Activated CD4-positive, alpha-beta T cell treated with anti-CD3 and anti-CD28 coated beads for 48 hours (primary cell): ENCODE measurements around the gene PPM1N.

Experiments
- DNase-seq: peaks from one replicate; pipeline ENCODE4 v3.0.0-alpha.2; 2020

Gene PPM1N

DNA sequence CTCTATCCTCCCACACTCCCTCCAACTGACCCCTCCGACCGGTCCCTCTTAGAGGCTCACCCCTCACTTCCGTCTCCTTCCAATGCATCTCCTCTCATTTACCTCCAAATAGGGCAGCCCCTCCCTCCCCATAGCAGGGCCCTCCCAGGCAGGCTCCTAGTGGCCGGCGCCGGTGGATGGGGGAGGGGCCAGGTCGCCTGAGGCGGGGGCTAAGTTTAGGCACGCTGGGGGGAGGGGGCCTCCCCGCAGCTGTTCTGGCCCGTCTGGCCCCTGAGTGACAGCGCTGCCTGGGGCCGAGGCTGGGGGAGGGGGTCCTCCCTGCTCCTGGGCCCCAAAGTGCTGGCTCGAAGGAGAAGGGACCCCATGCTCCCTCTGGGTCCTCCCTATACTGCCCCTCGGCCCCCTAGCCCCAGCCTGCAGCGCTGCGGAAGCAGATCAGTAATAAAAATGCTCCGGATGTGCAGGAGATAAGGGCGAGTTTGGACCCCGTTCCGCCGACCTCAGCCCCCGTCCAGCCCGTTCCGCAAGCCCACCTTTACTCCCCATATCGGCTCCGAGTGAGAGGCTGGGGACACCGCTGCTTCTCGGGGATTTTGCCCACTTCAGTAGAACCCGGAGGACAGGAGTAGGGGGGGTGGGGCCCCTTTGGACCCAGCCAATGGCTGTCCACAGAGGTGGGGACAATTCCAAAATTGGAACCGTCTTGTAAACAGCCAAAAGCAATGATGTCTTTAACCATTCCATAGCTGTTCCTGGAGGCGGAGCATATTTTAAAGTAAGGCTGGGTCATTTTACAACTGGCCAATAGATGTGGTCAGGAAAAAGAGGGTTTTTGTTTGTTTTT, 5.4 kb upstream of the PPM1N start:
- no peak for DNase-seq

DNA sequence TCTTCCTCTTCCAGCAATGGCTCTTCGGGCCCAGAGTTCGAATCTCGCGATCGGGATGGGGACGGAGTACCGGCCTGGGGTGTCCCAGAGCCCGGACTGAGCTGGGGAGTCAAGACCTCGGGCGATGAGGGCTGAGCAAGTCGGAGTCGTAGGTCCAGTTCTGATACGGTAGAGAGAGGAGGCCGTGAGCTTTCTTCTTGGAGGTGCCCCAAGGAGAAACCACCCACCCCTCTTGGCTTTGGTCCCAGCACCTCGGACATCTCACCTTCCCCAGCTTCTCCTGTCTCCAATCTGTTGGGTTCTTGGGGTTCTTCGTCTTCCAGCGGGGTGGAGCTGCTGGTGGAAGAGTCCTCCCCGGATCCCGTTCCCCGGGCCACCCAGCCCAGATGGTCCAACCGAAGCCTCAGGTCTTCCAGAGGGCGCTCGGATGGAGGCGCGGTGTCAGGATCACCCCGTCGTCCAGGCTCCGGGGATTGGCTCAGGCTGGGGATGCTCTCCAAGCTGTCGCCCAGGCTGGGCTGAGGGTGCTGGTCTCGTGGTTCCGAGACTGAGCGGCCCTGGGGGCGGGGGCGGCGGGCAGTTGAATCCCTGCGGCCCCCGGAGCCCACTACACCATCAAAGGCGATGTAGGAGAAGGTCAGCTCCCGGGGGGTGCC, 3.9 kb upstream of the PPM1N start:
- DNase-seq, result no peak

DNA sequence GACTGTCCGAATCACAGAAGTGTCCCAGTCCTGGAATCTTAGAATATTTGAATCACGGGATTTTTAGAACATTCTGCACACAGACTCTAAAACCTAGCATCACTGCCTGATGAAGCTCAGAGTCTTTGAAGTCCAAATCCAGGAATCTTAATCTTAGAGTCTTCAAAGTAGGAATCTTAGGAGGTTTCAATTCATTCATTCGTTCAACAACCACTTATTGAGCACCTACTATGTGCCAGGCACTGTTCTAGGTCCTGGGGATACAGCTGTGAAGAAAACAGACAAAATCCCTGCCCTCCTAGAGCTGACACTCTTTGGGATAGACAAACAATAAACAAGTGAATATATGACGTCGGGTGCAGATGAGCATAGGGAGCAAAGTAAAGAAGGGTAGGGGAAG, 3.1 kb upstream of the PPM1N start:
- no peak for DNase-seq

DNA sequence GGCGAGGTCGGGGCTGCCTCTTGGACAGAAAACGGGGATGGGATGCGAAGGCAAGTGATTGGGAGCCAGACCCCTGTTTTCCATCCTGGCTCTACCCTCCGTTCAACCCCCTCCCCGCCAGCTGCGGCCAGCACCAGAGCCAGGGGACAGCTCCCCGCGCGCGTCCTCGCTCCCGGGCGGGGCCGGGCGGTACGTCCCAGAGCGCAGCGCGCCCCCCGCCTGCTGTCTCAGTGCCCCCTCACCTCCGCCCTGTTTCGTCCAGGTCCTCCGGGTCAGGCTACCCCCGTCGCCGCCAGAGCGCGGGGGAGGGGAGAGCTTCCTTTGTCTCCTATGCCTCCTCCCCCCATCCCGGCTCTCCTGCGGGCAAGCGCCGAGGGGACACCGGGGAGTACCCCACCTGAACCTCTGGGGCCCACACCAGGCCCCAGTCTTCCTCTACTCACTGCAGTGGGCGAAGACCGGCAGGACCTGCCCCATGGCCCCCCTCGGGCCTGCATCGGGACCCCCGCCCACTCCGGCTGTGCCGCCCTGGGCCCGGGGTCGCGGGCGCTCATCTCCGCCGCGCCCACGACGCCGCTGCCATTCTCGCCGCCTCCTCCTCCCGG, 1.8 kb upstream of the PPM1N start:
- peak; percentile 45 for DNase-seq

DNA sequence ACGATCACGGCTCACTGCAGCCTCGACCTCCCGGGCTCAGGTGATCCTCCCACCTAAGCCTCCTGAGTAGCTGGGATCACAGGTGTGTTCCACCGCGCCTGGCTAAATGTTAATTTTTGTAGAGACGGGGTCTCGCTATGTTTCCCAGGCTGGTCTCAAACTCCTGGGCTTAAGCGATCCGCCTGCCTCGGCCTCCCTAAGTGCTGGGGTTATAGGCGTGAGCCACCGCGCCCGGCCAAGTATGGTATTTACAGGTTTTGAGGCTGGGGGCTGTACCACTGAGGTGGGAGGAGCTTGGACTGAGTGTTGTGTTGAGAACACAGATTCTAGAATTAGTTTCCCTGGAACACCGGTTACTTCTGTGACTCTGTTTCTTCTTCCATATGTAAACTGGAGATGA, 452 bp upstream of the PPM1N start:
- no peak for DNase-seq

DNA sequence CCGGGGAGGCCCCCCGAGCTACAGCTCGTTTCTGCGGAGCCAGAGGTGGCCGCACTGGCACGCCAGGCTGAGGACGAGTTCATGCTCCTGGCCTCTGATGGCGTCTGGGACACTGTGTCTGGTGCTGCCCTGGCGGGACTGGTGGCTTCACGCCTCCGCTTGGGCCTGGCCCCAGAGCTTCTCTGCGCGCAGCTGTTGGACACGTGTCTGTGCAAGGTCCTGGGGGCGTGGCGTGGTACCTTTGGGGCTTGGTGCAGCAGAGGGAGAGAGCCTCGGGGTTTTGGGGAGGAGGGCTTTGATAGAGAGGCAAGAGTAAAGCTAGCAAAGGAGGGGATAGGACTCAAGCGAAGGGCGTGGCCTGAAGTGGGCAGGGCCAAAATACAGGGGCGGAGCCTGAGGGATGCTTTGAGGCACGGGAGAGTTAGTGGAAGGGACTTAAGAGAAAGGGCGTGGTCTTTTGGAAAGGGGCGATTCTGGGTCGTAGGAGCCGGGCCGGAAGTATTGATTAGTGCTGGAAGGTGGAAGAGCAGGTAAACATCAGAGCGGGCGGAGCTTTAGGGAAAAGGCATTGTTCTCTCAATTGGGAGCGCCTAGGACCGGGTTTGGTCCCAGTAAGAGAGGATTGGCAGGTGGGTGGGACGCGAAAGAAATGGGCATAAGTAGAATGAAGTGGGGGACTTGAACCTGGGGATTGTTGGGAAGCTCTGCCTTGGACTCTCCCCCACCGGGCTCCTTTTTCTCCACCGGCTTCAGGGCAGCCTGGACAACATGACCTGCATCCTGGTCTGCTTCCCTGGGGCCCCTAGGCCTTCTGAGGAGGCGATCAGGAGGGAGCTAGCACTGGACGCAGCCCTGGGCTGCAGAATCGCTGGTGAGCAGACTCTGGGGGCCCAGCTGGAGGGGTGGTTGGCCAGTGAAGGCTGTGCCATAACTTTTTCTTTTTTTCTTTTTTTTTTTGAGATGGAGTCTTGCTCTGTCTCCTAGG, 1.2 kb downstream of the PPM1N start:
- DNase-seq, result peak; percentile 88

DNA sequence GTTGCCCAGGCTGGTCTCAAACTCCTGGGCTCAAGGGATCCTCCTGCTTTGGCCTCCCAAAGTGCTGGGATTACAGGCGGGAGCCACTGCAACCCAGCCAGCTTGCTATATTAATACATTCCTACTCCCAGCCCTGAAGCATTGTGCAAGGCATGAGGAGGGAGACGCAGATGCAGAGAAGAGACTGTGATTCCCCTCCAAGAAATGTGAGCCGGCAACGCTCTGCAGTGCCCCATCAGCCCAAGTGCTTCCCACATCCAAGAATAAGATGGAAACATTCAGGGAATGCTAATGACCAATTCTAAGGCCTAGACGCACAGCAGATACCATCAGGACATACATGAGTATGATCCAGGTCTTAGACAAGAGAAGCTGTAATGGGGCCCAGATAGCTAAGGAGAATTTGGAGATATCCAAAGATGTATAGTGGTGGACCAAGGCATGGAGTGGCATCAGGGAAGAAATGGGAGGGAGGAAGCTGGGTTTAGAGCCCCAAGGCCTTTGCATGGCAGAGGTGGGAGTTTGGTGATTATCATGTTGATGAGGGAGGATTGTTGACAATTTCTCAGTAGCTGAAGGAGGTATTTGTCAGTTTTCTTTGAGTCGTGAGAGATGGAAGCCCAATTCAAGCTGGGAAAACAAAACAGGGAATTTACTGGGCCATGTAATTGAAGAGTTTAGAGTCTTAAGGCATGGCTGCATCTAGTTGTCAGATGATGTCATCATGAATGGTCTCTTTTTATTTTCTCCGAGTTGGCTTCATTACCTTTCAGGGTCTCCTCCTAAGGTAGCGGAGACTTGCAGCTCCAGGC, 2.9 kb downstream of the PPM1N start:
- DNase-seq, result no peak

DNA sequence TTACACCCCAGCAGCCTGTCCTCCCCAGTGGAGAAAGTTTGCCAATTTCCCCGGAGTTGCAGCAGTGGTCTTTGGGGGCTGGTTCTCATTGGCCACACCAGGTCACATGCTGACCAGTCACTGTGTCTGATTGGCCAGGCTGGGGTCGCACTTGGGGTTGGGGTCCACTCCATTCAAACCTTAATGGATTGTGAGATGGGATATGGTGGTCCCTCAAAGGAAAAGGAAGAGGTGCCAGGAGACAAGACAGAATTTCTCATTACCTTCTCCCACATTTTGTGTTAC, 3.4 kb downstream of the PPM1N start:
- DNase-seq, result no peak

DNA sequence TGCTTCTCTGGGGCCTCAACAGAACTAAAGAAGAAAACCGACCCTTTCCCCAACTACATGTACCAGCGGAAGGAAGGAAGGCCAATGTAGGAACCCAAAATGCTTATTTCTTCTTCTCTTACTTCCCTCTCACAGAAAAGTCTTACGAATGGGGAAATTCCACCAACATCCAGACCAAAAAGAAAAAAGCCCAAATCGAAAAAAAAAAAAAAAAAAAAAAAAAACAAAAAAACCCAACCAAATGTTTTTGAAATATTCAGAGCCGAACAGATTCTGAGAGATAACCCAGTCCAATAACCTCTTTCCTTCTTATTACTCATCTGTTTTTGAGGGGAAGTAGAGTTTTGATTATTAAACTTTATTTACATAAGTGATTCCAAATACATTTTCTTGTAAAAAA, 3.9 kb downstream of the PPM1N start:
- no peak for DNase-seq

DNA sequence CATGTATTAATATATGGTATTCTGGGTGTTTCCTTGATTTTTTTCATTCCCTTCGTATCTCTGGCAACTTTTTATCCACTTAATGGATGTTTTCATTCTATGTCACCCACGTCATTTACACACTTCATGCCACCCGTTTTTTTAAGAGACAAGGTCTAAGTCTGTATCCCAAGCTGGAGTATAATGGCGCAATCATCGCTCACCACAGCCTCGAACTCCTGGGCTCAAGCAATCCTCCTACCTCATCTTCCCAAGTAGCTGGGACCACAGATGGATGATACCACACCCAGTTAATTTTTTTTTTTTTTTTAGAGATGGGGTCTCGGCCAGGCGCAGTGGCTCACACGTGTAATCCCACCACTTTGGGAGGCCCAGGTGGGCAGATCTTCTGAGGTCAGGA, 5.7 kb downstream of the PPM1N start:
- no peak for DNase-seq

DNA sequence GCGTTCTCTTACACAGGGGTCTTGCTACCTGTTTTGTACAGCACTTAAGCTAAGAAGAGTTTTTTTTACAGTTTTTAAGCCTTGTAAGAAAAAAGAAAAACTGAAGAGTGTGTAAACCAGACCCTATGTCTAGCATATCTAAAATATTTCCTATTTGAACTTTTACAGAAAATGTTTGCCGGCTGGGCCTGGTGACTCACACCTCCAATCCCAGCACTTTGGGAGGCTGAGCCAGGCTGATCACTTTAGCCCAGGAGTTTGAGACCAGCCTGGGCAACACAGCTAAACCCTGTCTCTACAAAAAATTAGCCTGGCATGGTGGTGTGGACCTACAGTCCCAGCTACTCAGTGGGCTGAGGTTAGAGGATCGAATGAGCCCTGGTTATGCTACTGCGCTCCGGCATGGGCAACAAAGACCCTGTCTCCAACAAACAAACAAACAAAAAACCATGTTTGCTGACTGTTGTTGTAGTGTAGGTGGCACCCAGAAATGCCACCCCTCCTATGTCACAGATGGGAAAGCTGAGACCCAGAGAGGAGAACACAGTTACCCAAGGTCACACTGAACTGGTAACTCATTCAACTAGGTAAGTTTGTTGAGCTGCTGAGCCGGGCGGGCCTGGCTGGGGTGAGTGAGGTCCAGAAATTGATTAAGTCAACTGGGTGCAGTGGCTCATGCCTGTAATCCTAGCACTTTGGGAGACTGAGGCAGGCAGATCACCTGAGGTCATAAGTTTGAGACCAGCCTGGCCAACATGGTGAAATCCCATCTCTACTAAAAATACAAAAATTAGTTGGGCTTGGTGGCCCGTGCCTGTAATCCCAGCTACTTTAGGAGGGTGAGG, 7.1 kb downstream of the PPM1N start:
- no peak for DNase-seq

DNA sequence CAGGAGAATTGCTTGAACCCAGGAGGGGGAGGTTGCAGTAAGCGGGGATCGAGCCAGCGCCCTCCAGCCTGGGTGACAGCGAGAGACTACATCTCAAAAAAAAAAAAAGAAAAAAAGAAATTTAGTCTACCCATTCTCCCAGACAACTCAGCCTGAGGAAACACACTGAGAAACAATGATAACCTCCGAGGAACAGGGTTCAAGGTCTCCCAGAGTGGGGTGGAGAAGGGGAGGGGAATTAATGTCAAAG, 7.7 kb downstream of the PPM1N start:
- no peak for DNase-seq

DNA sequence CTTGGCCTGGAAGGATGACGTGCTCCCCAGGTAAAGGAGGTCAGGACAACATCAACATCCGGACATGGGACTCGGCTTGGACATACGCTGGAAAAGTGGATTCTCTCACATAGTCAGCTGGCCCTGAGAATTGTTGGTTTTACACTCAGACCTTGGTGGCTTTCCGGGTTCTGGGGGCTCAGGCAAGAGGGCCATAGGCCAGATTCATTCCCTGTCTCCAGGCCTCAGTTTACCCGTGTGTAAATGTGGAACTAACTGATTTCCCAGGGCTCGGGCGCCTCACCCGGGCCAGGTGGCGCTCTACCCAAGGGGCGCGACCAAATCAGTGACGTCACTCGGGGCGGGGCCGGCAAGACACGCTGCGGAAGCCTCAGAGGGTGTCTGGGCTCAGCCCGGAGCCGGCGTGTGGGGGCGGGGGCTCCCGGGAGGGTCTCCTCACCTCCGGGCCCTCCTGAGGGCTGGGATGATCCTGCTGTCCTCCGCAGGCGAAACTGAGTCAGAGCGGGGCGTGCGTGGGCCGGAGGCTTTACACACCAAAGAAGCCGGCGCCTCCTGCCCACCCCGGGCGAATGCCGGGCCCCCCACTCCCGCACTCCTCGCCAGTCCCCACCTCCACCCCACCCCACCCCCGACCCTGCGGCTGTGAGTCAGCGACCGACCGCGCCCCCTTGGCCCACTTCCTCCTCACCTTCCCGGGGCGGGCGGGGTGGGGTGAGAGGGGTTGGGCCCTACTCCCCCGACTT, 8.2 kb downstream of the PPM1N start:
- DNase-seq, result peak; percentile 100

DNA sequence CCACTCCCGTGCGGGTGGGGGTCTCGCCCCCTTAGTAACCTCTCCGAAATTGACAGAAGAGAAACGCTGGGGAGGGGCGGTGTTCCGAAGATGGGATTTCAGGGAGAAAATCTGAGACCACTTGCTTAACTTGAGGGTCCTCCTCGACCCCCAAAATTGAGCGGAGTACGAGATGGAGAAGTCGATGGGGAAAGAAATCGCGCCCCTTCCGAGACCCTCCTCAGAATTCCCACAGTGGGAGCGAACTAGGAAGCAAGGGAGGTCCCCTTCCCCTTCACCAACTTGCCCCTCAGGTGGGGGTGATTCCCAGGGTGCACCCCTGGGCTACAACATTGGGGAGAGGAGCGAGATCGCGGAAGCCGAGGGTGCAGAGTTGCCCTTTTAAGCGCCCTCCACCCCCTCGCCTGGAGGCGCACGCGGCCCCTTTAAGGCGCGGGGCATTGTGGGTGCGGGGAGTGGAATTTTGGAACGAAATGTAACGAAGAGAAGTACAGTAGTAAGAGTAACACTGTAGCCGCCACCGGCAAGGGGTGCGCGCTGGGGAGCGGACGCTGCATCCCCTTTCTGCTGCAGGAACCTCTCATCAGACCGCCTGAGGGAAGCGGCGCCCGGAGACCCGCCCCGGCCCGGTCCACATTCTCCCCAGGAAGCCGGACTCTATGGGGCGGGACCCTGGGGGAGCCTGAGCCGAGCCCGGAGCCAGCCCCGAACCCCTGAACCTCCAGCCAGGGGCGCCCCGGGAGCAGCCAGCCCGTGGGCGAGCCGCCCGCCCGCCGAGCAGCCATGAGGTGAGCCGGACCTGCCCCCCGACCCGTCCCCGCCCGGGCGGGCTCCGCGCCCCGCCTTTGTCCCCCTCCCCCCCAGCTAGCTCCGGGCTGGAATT, 9.0 kb downstream of the PPM1N start, which contains the start of gene VASP:
Gene VASP (plus strand): TSS at position 491 of the 883 bp plus-strand sequence. CDS start 293 bp downstream, at position 784.
- DNase-seq, result peak; percentile 95

DNA sequence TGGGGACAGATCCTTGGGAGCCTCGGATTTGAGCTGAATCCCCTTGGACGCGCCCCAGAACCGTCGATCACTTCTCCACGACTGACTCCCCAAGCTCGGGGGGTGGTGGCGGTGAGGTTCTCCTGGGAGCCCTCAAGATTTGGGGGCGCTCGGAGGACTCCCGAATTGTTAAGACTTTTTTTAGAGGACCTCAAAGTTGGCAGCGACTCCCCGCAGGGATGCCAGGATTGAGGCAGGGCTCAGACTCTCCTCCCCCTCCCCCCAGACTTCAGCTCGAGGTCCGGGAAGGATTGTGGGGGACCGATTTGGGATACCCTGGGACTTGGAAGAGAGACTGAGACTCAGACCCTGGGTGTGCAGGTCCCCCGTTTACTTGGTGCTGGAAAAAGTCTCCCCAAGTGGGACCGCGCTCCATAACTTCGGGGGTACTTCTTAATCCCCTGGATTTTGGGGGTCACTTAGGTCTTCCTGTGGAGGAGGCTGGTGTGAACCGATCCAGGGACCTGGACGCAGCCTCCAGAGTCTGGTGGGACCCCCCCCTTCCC, 9.7 kb downstream of the PPM1N start:
- DNase-seq, result no peak

DNA sequence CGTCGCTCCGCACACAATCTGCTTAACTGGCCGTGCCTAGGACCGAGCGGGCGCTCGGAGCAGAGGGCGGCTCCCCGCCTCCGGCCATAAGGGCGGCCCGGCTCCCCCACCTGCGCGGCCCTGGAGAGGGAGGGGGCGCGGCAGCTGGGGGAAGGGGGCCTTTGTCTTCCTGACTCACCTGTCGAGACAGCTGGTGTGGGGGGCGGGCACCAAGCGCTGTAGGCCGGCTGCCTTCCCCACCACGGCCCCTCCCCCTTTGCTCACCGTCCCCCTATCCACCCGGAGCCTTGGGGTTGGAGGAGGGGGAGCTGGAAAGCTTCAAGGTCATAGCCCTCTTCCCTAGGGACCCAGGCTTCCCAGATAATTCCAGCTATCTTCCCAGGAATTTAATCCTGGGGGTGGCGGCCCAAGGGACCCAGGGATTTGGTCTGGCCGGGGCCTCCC, 10.2 kb downstream of the PPM1N start:
- DNase-seq, result peak; percentile 66

DNA sequence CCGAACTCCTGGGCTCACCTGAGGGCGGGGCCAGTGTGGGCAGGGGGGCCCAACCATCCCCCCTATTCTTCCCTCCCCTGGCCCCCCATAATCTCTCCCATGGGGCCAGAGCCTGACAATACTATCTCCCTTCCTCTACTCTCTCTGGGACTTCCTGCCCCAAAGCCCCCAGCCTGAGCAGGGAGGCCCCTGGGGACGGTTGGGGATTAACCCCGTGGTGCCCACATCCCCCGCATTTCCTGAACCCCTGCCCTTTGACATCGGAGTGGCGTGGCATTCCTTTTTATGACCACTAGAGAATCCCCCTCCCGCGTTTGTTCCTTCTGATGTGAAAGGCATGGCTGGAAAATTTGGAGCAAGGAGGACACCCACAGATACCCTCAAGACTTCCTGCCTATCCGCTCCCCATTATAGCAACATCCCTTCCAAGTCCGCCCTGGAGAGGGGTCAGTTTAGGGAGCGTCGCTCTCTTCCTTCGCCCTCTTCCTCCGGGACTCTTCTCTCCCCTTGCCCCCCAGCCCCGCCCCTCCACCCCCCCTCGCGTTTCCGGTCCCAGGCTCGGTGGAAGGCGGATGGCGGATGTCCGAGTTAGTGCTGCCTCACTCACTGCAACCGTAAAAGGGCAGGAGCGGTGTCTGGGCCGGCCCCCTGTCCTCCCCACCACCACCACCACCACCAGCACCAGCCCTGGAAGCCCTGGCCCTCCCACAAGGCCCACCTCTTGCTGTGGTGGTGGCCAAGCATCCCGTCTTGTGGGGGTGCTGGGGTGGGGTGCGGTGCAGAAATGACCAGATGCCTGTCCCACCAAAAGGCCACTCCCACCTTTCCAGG, 10.8 kb downstream of the PPM1N start:
- peak; percentile 44 for DNase-seq

DNA sequence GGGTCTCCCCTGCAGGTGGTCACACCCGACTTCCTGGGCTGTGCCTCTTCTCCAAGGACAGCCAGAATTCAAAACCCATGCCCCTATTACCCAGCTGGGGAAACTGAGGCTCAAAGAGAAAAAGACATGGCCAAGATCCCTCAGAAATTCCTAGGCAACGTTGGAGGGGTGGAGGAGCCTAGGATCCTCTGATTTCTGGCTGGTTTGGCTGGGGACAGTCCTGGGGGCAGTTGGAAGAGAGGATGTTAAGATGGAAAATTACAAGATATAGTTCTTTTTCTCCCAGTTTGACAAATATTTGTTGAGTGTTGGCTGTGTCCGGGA, 11.4 kb downstream of the PPM1N start:
- DNase-seq, result no peak
